GM21360 (cell line): ENCODE data around the gene PPIF.
A peak's percentile ranks its signal among the peaks of the same experiment; 100 is the strongest.

Source experiments
- ATAC-seq: cut with Tn5 transposase; IDR thresholded peaks from one replicate; pipeline ENCODE4 v1.9.1; 2021; ENCODE audit warnings: mild to moderate bottlenecking, moderate library complexity; ENCODE audit not compliant: unreplicated experiment

Gene PPIF

DNA sequence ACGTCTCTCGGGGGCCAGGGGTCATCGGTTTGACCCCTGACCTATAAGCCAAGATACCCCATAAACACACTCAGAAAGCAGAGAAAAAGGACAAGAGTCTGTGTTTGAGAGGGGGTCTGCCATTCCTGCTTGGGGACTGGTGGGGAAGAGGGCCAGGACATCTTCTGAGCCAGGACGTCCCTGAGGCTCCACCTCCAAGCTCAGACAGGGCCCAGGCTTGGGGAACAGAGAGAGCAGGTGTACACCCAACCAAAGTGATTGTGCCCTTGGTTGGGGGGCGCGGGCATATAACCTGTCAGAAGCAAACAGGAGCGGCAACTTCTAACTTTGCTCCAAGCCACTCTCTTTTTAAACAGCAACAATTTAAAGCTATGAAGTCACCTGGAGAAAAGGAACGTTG is 33.9 kb upstream of the PPIF start:
- ATAC-seq: no peak

DNA sequence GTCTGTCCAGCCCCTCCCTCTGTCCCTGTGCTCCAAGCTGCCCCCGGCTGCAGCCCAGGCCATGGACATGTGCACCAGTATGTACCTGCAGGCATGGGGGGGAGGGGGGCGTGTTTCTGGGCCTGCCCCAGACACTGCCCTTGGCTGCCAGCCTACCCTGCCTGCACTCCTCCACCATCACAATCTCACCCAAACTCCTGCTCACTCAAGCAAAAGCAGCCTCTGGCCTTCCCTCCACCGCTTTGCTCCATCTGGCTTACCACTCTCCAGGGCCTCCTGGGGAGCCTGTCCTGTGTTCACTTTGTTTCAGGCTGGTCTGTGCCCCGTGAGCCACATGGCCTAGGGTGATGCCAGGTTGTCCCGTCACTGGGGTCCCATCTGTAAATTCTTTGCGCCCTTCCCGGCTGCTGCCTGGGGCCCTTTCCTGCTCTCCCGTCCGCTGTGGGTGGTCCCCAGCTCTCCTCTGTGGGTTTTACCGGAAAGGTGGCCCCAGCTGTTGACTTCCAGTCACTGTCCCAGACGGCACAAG is 33.3 kb upstream of the PPIF start:
- no peak for ATAC-seq

- no peak for ATAC-seq
These were observed 32.3 kb upstream of the PPIF start for GRCh38 chr10:79314761-79315601.

DNA sequence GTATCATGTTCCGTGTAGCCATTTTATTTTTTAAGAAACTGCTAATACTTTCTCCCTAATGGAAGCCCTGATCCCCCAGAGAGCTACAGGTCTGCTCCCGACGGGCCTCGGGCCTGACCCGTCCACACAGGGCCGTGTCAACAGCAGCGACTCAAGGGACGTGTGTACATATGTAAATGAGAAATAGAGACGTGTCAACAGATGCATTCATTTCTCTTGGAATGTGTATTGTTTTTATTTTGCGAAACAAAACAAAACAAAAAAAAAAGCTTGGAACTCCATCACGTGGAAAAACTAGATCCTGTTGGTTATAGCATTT is 31.7 kb upstream of the PPIF start:
- no peak for ATAC-seq

GRCh38 chr10:79316671-79317431 is 30.4 kb upstream of the PPIF start:
- ATAC-seq: peak; percentile 61

DNA sequence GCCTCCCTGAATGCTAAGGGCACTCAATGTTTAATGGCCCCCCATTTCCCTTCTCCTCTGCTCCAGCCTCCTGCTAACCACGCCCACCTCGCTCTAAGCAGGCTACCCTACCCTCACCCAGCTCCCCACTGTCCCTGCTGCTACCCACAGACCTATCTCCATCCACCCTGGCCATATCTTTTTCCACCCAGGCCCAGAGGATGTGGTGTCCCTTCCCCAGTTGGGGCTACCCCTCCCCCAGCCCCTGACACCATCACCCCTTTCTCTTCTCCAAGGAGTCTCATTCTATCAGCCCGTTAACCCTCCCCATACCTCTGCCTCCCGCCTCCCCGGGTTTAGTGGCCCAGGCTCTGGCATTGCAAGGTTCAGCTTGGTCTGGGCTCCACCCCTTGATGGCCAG is 28.9 kb upstream of the PPIF start:
- no peak for ATAC-seq

DNA sequence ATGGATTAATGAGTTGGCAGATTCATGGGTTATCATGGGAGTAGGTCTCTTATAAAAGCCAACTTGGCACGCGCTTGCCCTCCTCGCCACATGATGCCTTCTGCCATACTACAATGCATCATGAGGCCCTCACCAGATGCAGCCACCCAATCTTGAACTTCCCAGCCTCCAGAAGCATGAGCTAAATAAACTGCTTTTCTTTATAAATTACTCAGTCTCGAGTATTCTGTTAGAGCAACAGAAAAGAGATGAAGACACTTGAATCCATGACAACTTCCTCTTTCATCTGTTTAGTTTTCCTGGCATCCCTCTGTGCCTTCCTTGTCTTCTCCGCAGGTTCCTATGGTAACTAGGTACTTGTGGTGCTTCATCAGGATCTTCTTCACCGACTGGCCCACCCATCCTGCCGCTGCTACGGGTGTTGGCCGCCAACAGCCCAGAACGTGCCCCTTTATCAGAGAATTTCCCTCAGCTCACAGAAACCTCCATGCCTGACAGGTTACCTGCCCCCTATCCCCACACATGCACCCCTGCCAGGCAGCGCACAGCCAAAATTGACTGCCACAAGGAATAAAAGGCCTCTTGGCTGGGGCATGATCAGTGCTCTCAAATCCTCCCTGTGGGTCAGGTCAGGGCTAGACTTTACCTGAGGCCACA is 28.0 kb upstream of the PPIF start:
- no peak for ATAC-seq

- ATAC-seq: no peak
These were observed 27.0 kb upstream of the PPIF start for GRCh38 chr10:79320316-79320715.

- no peak for ATAC-seq
These were observed 26.3 kb upstream of the PPIF start for GRCh38 chr10:79320820-79321493.

GRCh38 chr10:79321494-79321882 is 25.8 kb upstream of the PPIF start:
- ATAC-seq: no peak

- ATAC-seq: no peak
These were observed 25.3 kb upstream of the PPIF start for GRCh38 chr10:79321951-79322350.

GRCh38 chr10:79322616-79323543 is 24.4 kb upstream of the PPIF start:
- peak; percentile 47 for ATAC-seq

- ATAC-seq: no peak
These were observed 23.7 kb upstream of the PPIF start for GRCh38 chr10:79323602-79324001.

- no peak for ATAC-seq
These were observed 23.1 kb upstream of the PPIF start for GRCh38 chr10:79324032-79324695.

- ATAC-seq: no peak
These were observed 20.7 kb upstream of the PPIF start for GRCh38 chr10:79326361-79327089.

- ATAC-seq: peak; percentile 37
These were observed 20.2 kb upstream of the PPIF start for GRCh38 chr10:79327090-79327457.

GRCh38 chr10:79328147-79328701 is 19.0 kb upstream of the PPIF start:
- ATAC-seq: no peak

DNA sequence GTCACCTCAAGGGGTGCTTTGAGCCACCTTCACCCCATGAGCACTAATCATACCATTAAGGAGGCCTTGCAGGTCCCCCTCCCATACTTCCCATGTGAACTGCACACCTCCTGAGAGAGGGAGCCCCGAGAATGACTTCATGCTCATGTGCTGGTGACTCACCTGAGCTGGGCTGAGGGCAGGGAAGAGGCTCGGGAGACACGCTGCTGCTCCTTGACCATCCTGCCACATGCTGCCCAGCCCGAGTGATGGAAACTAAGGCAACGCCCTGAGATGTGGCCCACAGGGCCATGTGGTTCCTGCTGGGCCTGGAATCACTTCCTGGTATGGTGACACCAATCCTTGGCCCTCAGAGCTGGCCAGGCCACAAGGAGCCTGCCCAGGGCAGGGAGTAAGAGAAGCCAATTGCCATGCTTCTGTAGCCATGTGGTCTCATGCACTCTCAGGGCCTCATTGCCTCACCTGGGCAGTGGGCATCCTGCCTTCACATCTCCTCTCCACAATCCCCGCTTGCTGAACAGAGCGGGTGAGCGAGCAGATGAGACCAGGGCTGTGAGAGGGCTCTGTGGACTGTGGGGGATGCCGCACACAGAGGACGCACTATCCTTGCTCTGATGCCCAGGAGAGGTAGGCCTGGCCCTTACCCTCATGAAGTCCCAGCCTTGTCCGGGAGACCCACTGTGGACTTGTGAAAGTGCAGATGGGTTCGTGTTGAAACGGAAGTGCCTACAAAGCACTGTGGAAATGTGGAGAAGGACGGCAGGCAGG is 18.3 kb upstream of the PPIF start:
- ATAC-seq: no peak
